Naive thymus-derived CD8-positive, alpha-beta T cell (primary cell): ENCODE results near the gene CD164L2. TPM values are rescaled to one million over a fixed set of nuclear protein-coding genes. Genes with fewer than 3 reads are reported as not detected.
"Not testable (repeated sequence)": the region's sequence is repeated elsewhere in the genome, so short reads cannot be mapped to it uniquely, and the experiment has no call there.

Experiments
- ATAC-seq, 2 donors: fragments of 150-1000 bp; cut with Tn5 transposase in 1 of 2; sonication (Bioruptor Pico), chemical (Tn5 transposase) in 1 of 2; 1 replicate in 1 of 2; 2 replicates in 1 of 2; pipeline ENCODE4 v1.10.0; 2021; ENCODE audit warnings: mild to moderate bottlenecking in 2 of 2, moderate library complexity in 2 of 2
- POLR2A ChIA-PET: fragments of 350-600 bp; sonication (Branson Sonifier 250); formaldehyde crosslinking; loops from one replicate; lab custom pipeline; 2021; ENCODE audit warnings: antibody characterized with exemption; lab: Charles Lee
- DNase-seq, 10 donors: peaks; one replicate each; pipeline versions ENCODE4 v3.0.0 to v3.0.0-alpha.2; 2020 to 2022
- H3K27ac Mint-ChIP-seq, 10 donors: one replicate each; pipeline ENCODE4 v1.8.0; 2020 to 2022; ENCODE audit warnings: mild to moderate bottlenecking in 10 of 10, mixed read lengths in 10 of 10, moderate library complexity in 4 of 10, inconsistent platforms in 1 of 10
- H3K27me3 Mint-ChIP-seq, 5 donors: one replicate each; pipeline ENCODE4 v1.8.0; 2021 to 2022; ENCODE audit warnings: mixed read lengths in 5 of 5
- H3K36me3 Mint-ChIP-seq, 3 donors: one replicate each; pipeline ENCODE4 v1.8.0; 2020 to 2022; ENCODE audit warnings: mixed read lengths in 3 of 3, mild to moderate bottlenecking in 2 of 3, inconsistent platforms in 1 of 3
- H3K4me1 Mint-ChIP-seq, 4 donors: one replicate each; pipeline ENCODE4 v1.8.0; 2021 to 2022; ENCODE audit warnings: mixed read lengths in 4 of 4
- H3K4me3 Mint-ChIP-seq, 10 donors: one replicate each; pipeline ENCODE4 v1.8.0; 2020 to 2022; ENCODE audit warnings: mild to moderate bottlenecking in 10 of 10, mixed read lengths in 10 of 10, moderate library complexity in 6 of 10, inconsistent platforms in 1 of 10
- H3K9me3 Mint-ChIP-seq, 9 donors: one replicate each; pipeline ENCODE4 v1.8.0; 2020 to 2022; ENCODE audit warnings: mixed read lengths in 9 of 9, mild to moderate bottlenecking in 3 of 9, inconsistent platforms in 1 of 9, moderate library complexity in 1 of 9
- polyA plus RNA-seq, 3 donors: library from polyadenylated mRNA; unstranded; fragments of 300-500 nt; fragmentation: Illumina TruSeq; gene quantifications; one replicate each; pipeline ENCODE4 v1.2.3, GENCODE V29; 2021
- total RNA-seq, 8 experiments: library from RNA in 2 of 8; stranded (reverse) in 2 of 8; gene quantifications; one replicate each; pipeline ENCODE4 v1.2.3 and lab custom pipeline; 2021 to 2026

The CD164L2 gene
- total and polyA plus RNA-seq, 5 experiments from 2014 or later: 0.17 TPM; not detected in 4

GRCh38 chr1:27394925-27395324, 11.8 kb upstream of the CD164L2 start:
- H3K9me3 Mint-ChIP-seq: no peaks in the 10 kb centered on the region
- H3K27me3 Mint-ChIP-seq: peaks cover 0 to 3% (median 0%) of the 10 kb centered on the region in 5 donors
- peak overlapping the region in 5 of 10 donors; percentile 66 to 82 (median 80) for H3K27ac Mint-ChIP-seq
- peaks cover 14 to 31% (median 19%) of the 10 kb centered on the region in 4 donors for H3K4me1 Mint-ChIP-seq
- no peak for ATAC-seq
- POLR2A ChIA-PET: interaction anchor here (0.5 to 6.3 kb wide), 6 partner anchors 32 to 268 kb away, joined by 3 to 65 read pairs (median 3); partner anchors contain the start of gene AHDC1
- peak overlapping the region in 6 of 10 donors; percentile 19 to 63 (median 42) for H3K4me3 Mint-ChIP-seq
- H3K36me3 Mint-ChIP-seq: no peaks in the 10 kb centered on the region
- no peak for DNase-seq

DNA sequence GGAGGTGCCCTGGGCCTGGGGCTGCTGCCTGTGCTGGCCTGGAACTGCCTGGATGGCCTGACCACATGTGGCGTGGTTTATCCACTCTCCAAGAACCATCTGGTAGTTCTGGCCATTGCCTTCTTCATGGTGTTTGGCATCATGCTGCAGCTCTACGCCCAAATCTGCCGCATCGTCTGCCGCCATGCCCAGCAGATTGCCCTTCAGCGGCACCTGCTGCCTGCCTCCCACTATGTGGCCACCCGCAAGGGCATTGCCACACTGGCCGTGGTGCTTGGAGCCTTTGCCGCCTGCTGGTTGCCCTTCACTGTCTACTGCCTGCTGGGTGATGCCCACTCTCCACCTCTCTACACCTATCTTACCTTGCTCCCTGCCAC, 11.1 kb upstream of the CD164L2 start:
- Mint-ChIP-seq H3K36me3 (no peaks in the 10 kb centered on the region), H3K4me3 (peak overlapping the region in 9 of 10 donors; percentile 3 to 70 (median 38)), H3K4me1 (peaks cover 14 to 29% (median 19%) of the 10 kb centered on the region in 4 donors), H3K27me3 (peaks cover 0 to 3% (median 0%) of the 10 kb centered on the region in 5 donors), H3K27ac (peak overlapping the region in 6 of 10 donors; percentile 3 to 81 (median 72)), H3K9me3 (no peaks in the 10 kb centered on the region)
- DNase-seq: no peak
- no peak for ATAC-seq
- POLR2A ChIA-PET: interaction anchor here (0.9 to 6.3 kb wide), 4 partner anchors 31 to 210 kb away, joined by 3 to 65 read pairs (median 3); partner anchors contain the start of gene AHDC1

DNA sequence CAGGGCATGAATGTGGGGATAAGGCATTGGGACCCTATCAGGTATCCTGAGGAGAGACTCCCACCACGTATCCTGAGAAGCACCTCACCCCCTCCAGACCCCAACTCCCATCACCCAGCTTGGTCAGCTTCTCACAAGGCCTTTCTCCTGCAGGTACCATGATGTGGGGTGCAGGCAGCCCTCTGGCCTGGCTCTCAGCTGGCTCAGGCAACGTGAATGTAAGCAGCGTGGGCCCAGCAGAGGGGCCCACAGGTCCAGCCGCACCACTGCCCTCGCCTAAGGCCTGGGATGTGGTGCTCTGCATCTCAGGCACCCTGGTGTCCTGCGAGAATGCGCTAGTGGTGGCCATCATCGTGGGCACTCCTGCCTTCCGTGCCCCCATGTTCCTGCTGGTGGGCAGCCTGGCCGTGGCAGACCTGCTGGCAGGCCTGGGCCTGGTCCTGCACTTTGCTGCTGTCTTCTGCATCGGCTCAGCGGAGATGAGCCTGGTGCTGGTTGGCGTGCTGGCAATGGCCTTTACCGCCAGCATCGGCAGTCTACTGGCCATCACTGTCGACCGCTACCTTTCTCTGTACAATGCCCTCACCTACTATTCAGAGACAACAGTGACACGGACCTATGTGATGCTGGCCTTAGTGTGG, 10.6 kb upstream of the CD164L2 start:
- Mint-ChIP-seq H3K27ac (peak overlapping the region in 3 of 10 donors; percentile 56 to 80 (median 59)), H3K9me3 (no peaks in the 10 kb centered on the region), H3K4me3 (peak overlapping the region in 8 of 10 donors; percentile 18 to 85 (median 47)), H3K27me3 (peaks cover 0 to 3% (median 2%) of the 10 kb centered on the region in 5 donors), H3K36me3 (no peaks in the 10 kb centered on the region), H3K4me1 (peaks cover 14 to 28% (median 20%) of the 10 kb centered on the region in 4 donors)
- ATAC-seq (no peak), DNase-seq (no peak)
- POLR2A ChIA-PET: interaction anchor here (1.3 to 6.3 kb wide), 3 partner anchors 31 to 269 kb away, joined by 3 to 65 read pairs (median 4); no protein-coding TSS in a partner anchor

- Mint-ChIP-seq H3K27me3 (peaks cover 0 to 7% (median 3%) of the 10 kb centered on the region in 5 donors), H3K4me3 (peak overlapping the region; percentile 49 to 85 (median 64)), H3K4me1 (peaks cover 18 to 30% (median 23%) of the 10 kb centered on the region in 4 donors), H3K36me3 (no peaks in the 10 kb centered on the region), H3K27ac (peak overlapping the region in 5 of 10 donors; percentile 50 to 92 (median 68)), H3K9me3 (no peaks in the 10 kb centered on the region)
- DNase-seq (no peak), ATAC-seq (no peak)
- POLR2A ChIA-PET: interaction anchor here (0.7 to 6.3 kb wide), 3 partner anchors 92 to 270 kb away, joined by 3 to 65 read pairs (median 4); no protein-coding TSS in a partner anchor
Observed at GRCh38 chr1:27392778-27393635, 9.9 kb upstream of the CD164L2 start.

DNA sequence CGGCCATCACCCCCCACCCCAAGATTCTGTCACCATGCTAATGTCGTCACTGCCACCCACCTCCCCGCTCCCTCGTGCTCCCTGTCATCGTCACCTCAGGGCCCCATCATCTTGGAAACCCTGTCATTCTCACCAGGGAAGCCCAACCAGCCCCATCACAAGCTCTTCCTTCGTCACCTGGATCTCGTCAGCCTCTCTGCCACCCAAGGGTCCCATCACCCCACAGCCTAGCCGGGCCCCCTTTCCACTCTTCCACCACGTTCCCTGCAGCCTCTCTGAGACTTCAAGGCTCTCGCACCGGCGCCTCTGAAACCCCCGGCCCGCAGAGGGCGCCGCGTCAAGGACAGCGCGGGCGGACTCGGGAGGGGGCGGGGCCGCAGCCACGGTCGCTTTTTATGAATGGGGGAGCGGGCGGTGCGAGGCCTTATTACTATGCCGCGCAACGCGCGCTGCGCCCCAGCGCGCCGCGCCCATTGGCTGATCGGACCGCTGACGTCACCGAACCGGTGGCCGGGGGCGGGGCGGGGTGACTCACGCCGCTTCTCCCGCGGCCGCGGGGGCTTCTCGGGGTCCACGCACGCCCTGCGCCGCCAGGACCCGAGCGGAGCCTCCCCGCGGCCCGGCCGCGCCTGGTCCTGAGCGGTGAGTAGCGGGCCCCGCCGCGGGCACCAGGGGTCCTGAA, 9.1 kb upstream of the CD164L2 start, which contains the start of gene GPR3:
Gene GPR3 (plus strand): TSS at position 527 of the 682 bp plus-strand sequence. CDS start 1,177 bp downstream, outside the sequence.
- H3K4me1 Mint-ChIP-seq: peaks cover 18 to 30% (median 23%) of the 10 kb centered on the region in 4 donors
- DNase-seq: peak; percentile 77 to 95 (median 90)
- no peaks in the 10 kb centered on the region for H3K9me3 Mint-ChIP-seq
- POLR2A ChIA-PET: interaction anchor here (0.7 to 1.3 kb wide), 4 partner anchors 57 to 271 kb away, joined by 3 to 4 read pairs (median 3); no protein-coding TSS in a partner anchor
- peak; percentile 89 to 92 for ATAC-seq
- H3K27ac Mint-ChIP-seq: peak within 1 kb of the TSS in 9 of 10 donors; percentile 53 to 95 (median 89)
- H3K27me3 Mint-ChIP-seq: peaks cover 0 to 7% (median 3%) of the 10 kb centered on the region in 5 donors
- peak within 1 kb of the TSS; percentile 77 to 94 (median 88) for H3K4me3 Mint-ChIP-seq
- no peaks in the 10 kb centered on the region for H3K36me3 Mint-ChIP-seq

GRCh38 chr1:27391511-27392095, 8.5 kb upstream of the CD164L2 start:
- POLR2A ChIA-PET: interaction anchor here (0.5 to 1.2 kb wide), 6 partner anchors 37 to 253 kb away, joined by 3 read pairs; no protein-coding TSS in a partner anchor
- peak in 3 of 10 donors; percentile 21 to 28 (median 26) for DNase-seq
- H3K27ac Mint-ChIP-seq: peak overlapping the region in 9 of 10 donors; percentile 19 to 95 (median 89)
- ATAC-seq: no peak
- H3K4me3 Mint-ChIP-seq: peak overlapping the region; percentile 77 to 94 (median 88)
- H3K4me1 Mint-ChIP-seq: peaks cover 18 to 30% (median 23%) of the 10 kb centered on the region in 4 donors
- no peaks in the 10 kb centered on the region for H3K9me3 Mint-ChIP-seq
- no peaks in the 10 kb centered on the region for H3K36me3 Mint-ChIP-seq
- H3K27me3 Mint-ChIP-seq: peaks cover 0 to 7% (median 3%) of the 10 kb centered on the region in 5 donors

DNA sequence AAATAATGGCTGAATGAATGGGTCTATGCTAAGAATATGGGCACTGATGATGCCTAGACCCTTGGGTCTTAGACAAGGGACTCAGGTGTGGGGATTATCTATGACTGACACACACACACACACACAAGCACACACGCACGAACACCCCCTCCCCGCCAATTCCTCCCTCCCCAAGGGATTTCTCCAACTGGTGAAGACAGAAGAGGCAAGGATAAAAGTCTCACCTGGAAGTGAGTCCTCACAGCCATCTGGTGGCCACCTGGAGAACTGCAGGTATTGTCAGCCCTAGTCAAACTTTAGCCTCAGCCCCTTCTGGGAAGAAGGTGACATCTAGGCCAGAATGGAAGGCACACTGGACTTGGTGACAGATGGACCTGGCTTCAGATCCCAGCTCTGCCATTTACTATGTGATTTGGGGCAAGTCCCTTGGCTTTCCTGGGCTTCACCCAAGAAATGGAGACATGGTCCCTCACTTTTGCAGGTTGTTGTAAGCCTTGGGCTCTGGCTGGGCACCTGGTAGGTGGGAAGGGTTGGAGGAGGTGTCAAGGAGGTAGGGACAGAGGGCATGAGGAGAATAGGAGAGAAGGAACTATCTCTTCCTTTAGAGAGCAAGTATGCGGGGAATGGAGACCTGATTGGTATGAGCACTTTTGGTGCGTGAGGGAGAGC, 5.3 kb upstream of the CD164L2 start:
- H3K27ac Mint-ChIP-seq: peak overlapping the region in 6 of 10 donors; percentile 5 to 73 (median 46)
- H3K4me3 Mint-ChIP-seq: peak overlapping the region in 1 of 10 donors; percentile 20
- DNase-seq (peak; percentile 55 to 86 (median 72)), ATAC-seq (no peak)
- H3K36me3 Mint-ChIP-seq: no peaks in the 10 kb centered on the region
- H3K27me3 Mint-ChIP-seq: peaks cover 0 to 7% (median 3%) of the 10 kb centered on the region in 5 donors
- H3K9me3 Mint-ChIP-seq: no peaks in the 10 kb centered on the region
- peaks cover 10 to 23% (median 15%) of the 10 kb centered on the region in 4 donors for H3K4me1 Mint-ChIP-seq
- POLR2A ChIA-PET: interaction anchor here (0.7 kb wide), 1 partner anchor 11 kb away, joined by 3 read pairs; no protein-coding TSS in a partner anchor

GRCh38 chr1:27384797-27385196, 1.7 kb upstream of the CD164L2 start:
- H3K27ac Mint-ChIP-seq, H3K27me3 Mint-ChIP-seq, H3K4me1 Mint-ChIP-seq, ATAC-seq, DNase-seq, H3K4me3 Mint-ChIP-seq, POLR2A ChIA-PET, H3K36me3 Mint-ChIP-seq, H3K9me3 Mint-ChIP-seq: not testable (repeated sequence)

GRCh38 chr1:27383661-27384060, 528 bp upstream of the CD164L2 start:
- POLR2A ChIA-PET: no interaction called here
- ATAC-seq: no peak
- no peak for DNase-seq
- Mint-ChIP-seq H3K36me3 (no peaks in the 10 kb centered on the region), H3K27ac (peak overlapping the region in 1 of 10 donors; percentile 15), H3K4me1 (peaks cover 3 to 9% (median 4%) of the 10 kb centered on the region in 4 donors), H3K4me3 (no peak overlapping the region), H3K9me3 (no peaks in the 10 kb centered on the region), H3K27me3 (peaks cover 0 to 6% (median 5%) of the 10 kb centered on the region in 5 donors)

DNA sequence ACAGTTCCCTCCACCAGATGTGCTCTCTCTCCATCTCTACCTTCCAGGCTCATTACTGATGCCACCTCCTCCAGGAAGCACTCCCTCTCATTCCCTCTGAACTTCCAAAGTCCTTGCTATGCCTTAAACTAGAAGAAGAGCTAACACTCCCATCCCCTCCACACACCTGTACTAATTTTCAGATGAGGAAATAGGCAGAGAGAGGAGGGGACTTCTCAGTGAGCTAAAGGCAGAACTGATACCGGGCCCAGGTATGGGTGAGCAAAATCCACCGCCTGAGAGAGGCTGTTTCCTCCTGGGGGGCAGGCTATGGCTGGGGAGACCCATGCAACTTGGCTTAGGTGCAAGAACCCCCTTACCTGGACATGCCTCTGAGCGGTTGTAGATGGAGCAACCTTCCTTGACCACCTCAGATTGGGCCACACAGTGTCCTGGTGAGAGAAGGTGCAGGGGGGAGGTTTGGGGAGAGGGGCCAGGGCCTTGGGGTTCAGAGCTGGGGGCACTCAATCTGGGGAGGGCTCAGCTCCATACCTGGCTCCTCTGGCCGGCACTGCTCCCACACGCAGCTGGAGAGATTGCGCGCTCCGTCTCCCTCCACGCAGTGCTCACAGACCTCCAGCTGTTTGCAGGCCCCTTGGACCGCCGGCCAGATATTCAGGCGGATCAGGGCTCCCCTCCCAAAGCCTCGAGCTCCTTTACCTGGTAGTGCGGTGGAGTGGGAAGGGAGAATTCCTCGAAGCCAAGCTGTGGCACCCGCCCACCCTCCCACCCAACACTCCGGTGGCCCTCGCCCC, 967 bp downstream of the CD164L2 start:
- DNase-seq (no peak), ATAC-seq (no peak)
- Mint-ChIP-seq H3K4me1 (peaks cover 0 to 5% (median 0%) of the 10 kb centered on the region in 4 donors), H3K9me3 (no peaks in the 10 kb centered on the region), H3K36me3 (no peaks in the 10 kb centered on the region), H3K27me3 (peaks cover 0 to 5% (median 3%) of the 10 kb centered on the region in 5 donors), H3K27ac (peak overlapping the region in 1 of 10 donors; percentile 0), H3K4me3 (no peak overlapping the region)
- POLR2A ChIA-PET: interaction anchor here (0.9 to 1.1 kb wide), 2 partner anchors 21 to 39 kb away, joined by 3 read pairs; no protein-coding TSS in a partner anchor
